LNCaP clone FGC (cell line): ENCODE measurements around the gene GNG7.

ENCODE experiments used
- DNase-seq: peaks from one replicate; pipeline ENCODE4 v3.0.0-alpha.2; 2011; ENCODE audit warnings: low read depth
- H3K4me3 ChIP-seq: 2 replicates; pipeline ENCODE4 v1.5.1; 2011; ENCODE audit warnings: mild to moderate bottlenecking, low read depth, low read length, control low read depth
- TF ChIP-seq, protein P1 (sequence below): IDR thresholded peaks from 2 replicates; pipeline ENCODE4 v1.5.1; 2012; ENCODE audit warnings: mild to moderate bottlenecking; ENCODE audit not compliant: control insufficient read depth, insufficient read depth; ENCODE audit errors: extremely low read depth

GNG7 gene

DNA sequence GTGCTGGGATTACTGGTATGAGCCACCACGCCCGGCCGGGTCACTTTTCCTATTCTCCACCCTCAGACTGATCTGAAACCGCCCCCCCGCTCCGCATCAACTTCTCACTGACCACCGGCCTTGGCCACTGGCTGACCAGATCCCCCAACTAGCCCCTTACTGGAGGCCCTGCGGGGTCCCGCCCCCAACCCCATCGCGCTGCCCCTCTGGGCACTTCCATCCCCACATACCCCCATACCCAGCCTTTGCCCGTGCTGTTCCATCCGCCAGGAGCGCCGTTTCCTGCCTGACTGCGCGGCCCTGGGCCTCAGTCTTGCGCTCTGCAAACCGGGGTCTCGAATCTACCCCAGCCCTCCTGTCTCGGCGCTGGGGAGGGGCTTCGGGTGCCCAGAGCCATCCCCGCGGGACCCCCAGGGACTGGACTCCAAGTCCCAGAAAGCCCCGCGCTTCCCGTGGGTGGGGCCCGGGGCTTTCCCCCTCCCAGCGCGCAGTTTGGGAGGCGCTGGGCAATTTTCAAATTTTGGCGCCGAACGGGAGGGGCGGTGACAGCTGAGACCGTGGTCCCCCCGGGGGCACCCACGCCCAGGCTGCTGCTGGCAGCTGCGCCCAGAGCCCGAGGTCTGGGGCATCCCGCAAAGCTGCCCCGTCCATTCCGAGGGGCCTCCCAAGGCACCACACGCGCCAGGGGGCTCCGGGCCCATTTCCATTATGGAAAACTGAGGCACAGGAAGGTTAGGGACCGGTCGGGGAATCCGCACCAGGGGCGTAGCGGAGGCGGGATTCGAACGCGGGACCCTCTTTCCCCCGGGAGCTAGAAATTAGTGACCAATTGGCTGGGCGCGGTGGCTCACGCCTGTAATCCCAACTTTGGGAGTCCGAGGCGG is 240.5 kb downstream of the GNG7 start:
- H3K4me3 ChIP-seq: no peak overlapping the region
- DNase-seq: no peak
- TF ChIP-seq, protein P1, sequence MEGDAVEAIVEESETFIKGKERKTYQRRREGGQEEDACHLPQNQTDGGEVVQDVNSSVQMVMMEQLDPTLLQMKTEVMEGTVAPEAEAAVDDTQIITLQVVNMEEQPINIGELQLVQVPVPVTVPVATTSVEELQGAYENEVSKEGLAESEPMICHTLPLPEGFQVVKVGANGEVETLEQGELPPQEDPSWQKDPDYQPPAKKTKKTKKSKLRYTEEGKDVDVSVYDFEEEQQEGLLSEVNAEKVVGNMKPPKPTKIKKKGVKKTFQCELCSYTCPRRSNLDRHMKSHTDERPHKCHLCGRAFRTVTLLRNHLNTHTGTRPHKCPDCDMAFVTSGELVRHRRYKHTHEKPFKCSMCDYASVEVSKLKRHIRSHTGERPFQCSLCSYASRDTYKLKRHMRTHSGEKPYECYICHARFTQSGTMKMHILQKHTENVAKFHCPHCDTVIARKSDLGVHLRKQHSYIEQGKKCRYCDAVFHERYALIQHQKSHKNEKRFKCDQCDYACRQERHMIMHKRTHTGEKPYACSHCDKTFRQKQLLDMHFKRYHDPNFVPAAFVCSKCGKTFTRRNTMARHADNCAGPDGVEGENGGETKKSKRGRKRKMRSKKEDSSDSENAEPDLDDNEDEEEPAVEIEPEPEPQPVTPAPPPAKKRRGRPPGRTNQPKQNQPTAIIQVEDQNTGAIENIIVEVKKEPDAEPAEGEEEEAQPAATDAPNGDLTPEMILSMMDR: no peak
